HG03066 (cell line): Measurements from ENCODE around the gene SLC16A6.
"Not testable (repeated sequence)": the region's sequence is repeated elsewhere in the genome, so short reads cannot be mapped to it uniquely, and the experiment has no call there.

Experiments
- ATAC-seq: cut with Tn5 transposase; IDR thresholded peaks from one replicate; pipeline ENCODE4 v1.9.1; 2021; ENCODE audit warnings: low read depth; ENCODE audit not compliant: unreplicated experiment

Gene SLC16A6

DNA sequence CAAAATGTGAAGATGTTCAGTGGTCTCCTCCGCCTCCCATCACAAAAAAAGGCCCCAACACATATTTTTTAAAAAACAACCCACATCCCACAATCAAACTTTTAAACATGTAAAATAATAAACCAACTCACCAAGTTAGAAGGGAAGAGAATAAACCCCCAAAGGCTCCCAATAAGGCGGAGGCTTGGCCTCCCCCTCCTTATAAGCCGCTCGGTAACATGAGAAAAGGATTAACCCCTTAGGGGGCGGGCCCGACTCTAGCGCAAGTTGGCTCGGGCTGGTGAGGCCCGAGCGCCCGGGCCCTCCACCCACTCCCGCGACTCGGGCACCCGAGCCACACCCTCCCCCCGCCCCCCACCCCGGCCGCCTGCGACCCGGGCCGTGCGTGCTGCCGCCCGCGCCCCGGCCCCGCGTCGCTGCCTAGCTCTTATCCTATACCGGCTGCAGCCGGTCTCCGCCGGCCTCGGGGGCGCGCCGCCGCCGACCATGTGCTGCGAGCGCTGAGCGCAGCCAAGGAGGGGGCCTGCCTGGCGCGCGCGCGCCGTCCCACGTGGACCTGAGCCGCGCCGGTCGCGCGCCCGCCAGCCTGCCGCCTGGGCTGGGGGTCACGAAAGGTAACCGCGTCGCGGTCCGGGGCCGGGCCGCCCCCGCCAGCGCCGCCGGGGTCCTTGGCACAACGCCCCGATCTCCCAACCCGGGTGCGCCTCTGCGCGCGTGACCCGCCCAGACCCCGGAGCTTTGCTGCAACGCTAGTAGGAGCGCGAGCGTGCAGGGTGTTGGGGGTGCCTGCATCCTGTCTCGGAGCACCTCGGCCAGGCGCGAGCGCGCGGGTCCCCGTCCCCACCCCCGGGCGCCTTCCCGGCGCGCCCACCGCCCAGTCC is at the start of gene SLC16A6, which contains the start of gene ARSG:
SLC16A6 (minus strand) TSS at position 173 of the 881 bp plus-strand sequence. CDS start 12,807 bp downstream, outside the sequence.
ARSG (plus strand) TSS at position 541 of the 881 bp plus-strand sequence. CDS start 15,999 bp downstream, outside the sequence.
- ATAC-seq: peak; percentile 38

GRCh38 chr17:68334393-68334792 is 43.5 kb upstream of the SLC16A6 start:
- ATAC-seq: no peak

- not testable (repeated sequence) for ATAC-seq
Observed at GRCh38 chr17:68331932-68332331, 41.0 kb upstream of the SLC16A6 start.

DNA sequence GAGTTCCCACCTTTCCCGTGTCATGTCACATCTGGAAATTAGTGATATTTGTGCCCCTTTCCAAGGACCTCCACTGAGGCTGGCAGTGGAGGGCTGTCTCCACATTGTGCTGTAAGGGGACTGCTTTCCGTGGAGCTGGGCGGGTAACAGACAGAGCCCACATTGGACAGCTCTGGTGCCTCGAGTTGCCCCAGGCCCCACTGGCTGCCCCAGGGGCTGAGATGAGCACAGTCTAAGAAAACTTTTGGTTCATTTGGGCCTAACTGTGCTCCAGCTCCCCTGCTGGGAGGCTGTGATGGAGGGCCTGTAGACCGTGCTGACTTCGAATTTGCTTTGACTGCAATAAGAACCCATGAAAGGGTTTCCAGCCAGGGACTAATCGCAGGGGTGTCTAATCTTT is 38.4 kb upstream of the SLC16A6 start:
- no peak for ATAC-seq

DNA sequence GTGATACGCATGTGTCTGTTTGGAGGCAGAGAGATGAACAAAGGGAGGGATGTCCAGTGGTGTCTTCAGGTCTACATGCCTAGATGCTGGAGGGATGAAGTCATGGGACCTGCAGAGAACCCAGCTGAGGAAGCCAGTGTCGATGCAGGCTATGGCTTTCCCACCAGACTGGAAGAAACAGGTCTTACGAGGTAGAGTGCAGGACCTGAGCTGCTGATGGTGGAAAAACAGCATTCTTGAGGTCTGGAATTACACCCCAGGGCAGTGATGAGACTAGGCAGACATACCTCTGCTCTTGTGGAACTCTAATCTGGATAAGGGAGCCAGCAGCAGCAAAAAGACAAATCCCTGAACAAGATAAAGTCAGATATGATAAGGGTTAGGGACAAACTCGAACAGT is 37.7 kb upstream of the SLC16A6 start:
- no peak for ATAC-seq

GRCh38 chr17:68327823-68328557 is 37.1 kb upstream of the SLC16A6 start:
- no peak for ATAC-seq

DNA sequence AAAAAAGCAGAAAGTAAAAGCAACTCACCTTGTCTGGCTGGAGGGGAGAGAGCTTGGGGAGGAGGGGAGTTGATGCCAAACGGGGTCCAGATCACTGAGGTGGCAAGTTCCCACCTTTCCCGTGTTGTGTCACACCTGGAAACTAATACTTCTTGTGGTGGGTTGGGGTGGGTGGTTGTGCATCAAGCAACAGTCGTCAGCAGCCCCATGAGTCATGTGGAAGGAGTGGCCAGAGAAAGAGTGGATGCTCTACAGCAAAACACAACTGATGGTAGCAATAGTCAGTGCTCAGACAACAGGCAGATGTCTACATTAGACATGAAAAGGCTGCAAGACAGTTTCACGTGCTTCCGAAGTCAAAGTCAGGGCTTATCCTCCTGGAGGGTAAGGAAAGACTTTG is 35.8 kb upstream of the SLC16A6 start:
- ATAC-seq: no peak

DNA sequence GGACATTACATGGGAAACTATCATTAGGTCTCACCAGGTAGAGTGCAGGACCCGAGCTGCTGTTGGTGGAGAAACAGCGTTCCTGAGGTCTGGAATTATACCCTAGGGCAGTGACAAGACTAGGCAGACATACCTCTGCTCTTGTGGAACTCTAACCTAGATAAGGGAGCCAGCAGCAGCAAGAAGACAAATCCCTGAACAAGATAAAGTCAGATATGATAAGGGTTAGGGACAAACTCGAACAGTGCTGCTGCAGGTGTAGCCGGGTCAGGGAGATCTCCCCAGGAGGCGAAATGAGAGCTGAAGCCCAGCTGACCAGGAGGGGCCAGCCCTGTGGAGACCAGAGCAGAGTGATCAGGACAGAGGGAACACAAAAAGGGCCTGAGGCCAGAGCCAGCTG is 35.0 kb upstream of the SLC16A6 start:
- no peak for ATAC-seq

DNA sequence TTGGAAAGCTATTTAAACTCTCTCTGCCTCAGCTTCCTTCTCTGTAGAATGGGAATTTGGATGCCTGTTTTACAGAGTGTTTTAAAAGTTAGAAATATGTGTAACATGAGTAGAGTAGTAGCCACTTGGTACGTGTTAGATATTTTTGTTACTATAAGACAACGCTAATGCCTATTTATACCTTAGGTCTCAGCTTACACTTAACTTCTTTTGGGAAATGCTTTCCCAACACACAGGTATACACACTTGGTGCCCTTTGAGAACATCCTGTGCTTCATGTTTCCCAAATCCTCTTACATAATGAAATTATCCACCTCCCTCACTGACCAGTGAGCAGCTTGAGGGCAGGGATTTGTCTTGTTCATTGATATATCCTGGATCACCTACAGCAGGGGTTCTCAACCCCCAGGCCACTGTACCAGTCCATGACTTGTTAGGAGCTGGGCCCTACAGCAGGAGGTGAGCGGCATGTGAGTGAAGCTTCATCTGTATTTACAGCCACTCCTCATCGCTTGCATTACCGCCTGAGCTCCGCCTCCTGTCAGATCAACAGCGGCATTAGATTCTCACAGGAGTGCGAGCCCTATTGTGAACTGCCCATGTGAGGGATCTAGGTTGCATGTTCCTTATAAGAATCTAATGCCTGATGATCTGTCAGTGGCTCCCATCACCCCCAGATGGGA is 33.9 kb upstream of the SLC16A6 start:
- no peak for ATAC-seq

DNA sequence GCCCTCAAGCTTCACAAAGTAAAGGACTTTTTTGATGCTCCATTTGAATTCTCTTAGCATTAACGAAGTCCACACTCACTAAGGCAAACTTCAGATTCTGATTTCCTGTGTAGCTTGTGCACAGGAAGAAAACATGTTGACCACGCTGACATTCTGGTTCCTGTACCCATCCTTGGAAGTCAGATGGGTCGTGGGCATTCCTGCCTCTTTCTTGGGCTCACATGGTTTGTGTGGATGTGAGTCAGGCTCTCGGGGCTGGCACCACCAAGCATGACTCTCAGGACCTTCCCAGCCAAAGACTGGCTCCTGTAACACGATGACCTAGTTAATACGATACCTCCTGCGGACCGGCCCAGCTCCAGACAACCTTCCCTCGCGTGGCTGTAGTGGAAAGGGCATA is 33.2 kb upstream of the SLC16A6 start:
- no peak for ATAC-seq

DNA sequence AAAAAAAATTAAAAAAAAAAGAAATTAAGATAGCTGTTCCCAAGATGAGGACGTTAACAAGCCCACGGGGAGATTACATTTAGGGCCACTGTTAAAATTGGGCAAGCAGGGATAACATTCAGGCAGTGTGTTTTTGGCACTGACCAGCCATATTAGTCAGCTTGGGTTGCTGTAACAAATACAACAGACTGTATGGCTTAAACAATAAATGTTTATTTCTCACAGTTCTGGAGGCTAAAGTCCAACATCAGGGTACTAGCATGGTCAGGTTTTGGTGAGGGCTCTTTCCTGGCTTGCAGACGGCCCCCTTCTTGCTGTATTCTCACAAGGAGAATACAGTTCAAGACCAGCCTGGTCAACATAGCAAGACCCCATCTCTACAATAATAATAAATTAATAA is 31.7 kb upstream of the SLC16A6 start:
- no peak for ATAC-seq

GRCh38 chr17:68321556-68321954 is 30.6 kb upstream of the SLC16A6 start:
- ATAC-seq: no peak

DNA sequence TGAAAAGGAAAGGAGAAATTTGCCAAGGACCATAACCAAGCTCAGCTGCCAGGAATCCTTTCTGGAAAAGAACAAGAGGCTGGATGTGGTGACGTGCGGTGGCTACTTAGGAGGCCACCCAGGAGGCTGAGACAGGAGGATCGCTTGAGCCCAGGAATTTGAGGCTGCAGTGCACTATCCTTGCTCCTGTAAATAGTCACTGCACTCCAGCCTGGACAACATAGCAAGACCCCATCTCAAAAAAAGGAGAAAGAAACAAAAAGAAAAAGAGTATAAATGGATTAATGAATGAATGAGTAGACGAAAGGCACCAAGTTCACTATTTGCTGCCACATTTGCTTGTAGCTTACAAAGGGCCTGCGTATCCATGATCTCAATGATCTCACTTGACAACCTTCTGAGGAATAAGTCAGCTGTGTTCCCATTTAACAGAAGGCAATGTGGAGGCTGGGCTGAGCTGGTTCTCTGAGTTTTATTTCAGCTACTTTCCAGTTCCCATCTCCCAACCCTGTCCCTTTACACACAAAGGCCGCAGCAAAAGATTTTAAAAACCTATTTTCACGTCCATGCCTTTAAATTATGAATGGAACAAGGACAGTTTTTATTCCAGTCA is 30.1 kb upstream of the SLC16A6 start:
- ATAC-seq: no peak

DNA sequence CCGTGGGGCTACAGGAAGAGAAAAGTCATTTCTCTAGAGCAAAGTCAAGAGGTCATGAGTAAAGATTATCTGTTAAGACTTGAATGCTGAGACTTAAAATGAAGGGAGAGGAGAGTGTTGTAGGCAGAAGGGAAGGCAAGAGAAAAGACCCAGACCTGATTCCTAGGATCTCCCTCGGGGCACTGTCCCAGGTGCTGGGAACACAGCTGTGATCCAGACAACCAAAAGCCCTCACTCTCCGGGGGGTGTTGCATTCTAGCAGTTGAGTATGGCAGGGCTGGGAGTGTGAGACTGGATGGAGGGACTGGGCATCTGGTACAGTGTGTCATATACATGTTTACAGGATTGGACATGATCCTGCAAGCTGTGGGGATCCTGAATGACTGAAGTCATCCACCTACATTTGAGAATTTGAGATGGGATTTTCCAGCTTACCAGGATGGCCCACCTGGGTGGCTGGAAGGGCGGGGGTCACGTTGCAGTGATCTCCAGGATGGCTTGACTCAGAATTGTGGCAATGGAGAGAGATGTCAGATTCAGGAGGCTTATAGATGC is 29.5 kb upstream of the SLC16A6 start:
- ATAC-seq: no peak

- ATAC-seq: no peak
Observed at GRCh38 chr17:68319410-68320162, 28.7 kb upstream of the SLC16A6 start.

GRCh38 chr17:68318103-68318991 is 27.4 kb upstream of the SLC16A6 start:
- no peak for ATAC-seq

GRCh38 chr17:68317458-68317857 is 26.5 kb upstream of the SLC16A6 start:
- ATAC-seq: no peak

DNA sequence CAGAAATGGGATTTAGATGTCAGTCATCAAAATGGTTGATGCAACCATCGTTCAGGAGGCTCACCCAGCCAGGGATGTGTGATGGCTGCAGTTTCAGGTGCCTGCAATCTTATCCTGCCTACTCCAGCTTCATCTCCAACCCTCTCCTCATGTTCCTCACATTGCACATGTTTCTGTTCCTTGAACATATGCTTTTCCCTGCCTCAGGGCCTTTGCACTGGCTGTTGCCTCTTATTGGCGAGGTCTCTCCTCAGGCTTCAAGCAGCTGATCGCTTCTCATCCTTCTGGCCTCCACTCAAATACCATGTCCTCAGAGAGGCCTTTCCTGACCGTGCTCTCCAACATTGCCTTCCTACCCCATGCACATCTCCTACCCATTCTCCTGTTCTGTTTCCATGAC is 25.0 kb upstream of the SLC16A6 start:
- ATAC-seq: no peak
